PC-9 (cell line): ENCODE results near the gene ARMC2. TPM values are rescaled to one million over a fixed set of nuclear protein-coding genes. Genes with fewer than 3 reads are reported as not detected.

Source experiments
- BruUV-seq: library from RNA; stranded (reverse); fragments of 400-500 nt; replicated peaks from 2 replicates; lab custom pipeline; 2021; lab: Mats Ljungman, UMichigan
- CTCF ChIA-PET: fragments of 300-600 bp; sonication (Branson Sonifier 250); formaldehyde crosslinking; loops from one replicate; lab custom pipeline; 2022; ENCODE audit warnings: antibody characterized with exemption; lab: Charles Lee
- POLR2A ChIA-PET: fragments of 300-600 bp; sonication (Branson Sonifier 250); formaldehyde crosslinking; loops from one replicate; lab custom pipeline; 2022; ENCODE audit warnings: antibody characterized with exemption; ENCODE audit not compliant: unreplicated experiment; lab: Charles Lee
- DNase-seq, 2 experiments: peaks; one replicate each; pipeline versions ENCODE4 v3.0.0 to v3.0.0-alpha.2; 2015 to 2022; ENCODE audit warnings: mixed read lengths in 1 of 2
- H2AFZ ChIP-seq: fragments of 200-600 bp; sonication (generic); 2 replicates; pipeline ENCODE4 v1.8.1; 2017; ENCODE audit warnings: antibody characterized with exemption
- H3F3A ChIP-seq: fragments of 200-600 bp; sonication (generic); 2 replicates; pipeline ENCODE4 v1.8.1; 2017; ENCODE audit warnings: antibody characterized with exemption, mild to moderate bottlenecking, low read depth; ENCODE audit not compliant: insufficient read depth
- H3K27ac ChIP-seq: fragments of 200-600 bp; sonication (generic); 2 replicates; pipeline ENCODE4 v1.6.1; 2016; ENCODE audit warnings: mixed run types
- H3K27me3 ChIP-seq: fragments of 200-600 bp; sonication (generic); 2 replicates; pipeline ENCODE4 v1.6.1; 2016; ENCODE audit warnings: low read depth, mixed run types; ENCODE audit not compliant: insufficient read depth
- H3K36me3 ChIP-seq: fragments of 200-600 bp; sonication (generic); 2 replicates; pipeline ENCODE4 v1.6.1; 2016; ENCODE audit warnings: low read depth, mixed run types
- H3K4me1 ChIP-seq: fragments of 200-600 bp; sonication (generic); replicated peaks from 2 replicates; pipeline ENCODE4 v1.6.1; 2016; ENCODE audit warnings: mixed run types; ENCODE audit not compliant: insufficient read depth
- H3K4me2 ChIP-seq: fragments of 200-600 bp; sonication (generic); 2 replicates; pipeline ENCODE4 v1.6.1; 2017; ENCODE audit warnings: mixed run types
- H3K4me3 ChIP-seq: fragments of 200-600 bp; sonication (generic); 2 replicates; pipeline ENCODE4 v1.6.1; 2016; ENCODE audit warnings: mixed run types
- H3K79me2 ChIP-seq: fragments of 200-600 bp; sonication (generic); 2 replicates; pipeline ENCODE4 v1.6.1; 2017; ENCODE audit warnings: low read depth, mixed run types
- H3K9me2 ChIP-seq: fragments of 200-600 bp; sonication (generic); 2 replicates; pipeline ENCODE4 v1.8.1; 2017; ENCODE audit warnings: mild to moderate bottlenecking; ENCODE audit not compliant: insufficient read depth
- H3K9me3 ChIP-seq: fragments of 200-600 bp; sonication (generic); 2 replicates; pipeline ENCODE4 v1.8.1; 2016; ENCODE audit warnings: low read depth; ENCODE audit not compliant: insufficient read depth
- H4K20me1 ChIP-seq: fragments of 200-600 bp; sonication (generic); 2 replicates; pipeline ENCODE4 v1.8.1; 2017; ENCODE audit not compliant: insufficient read depth
- CTCF ChIP-seq: fragments of 200-600 bp; sonication (generic); conservative IDR thresholded peaks from 2 replicates; pipeline ENCODE4 v1.6.1; 2017; ENCODE audit warnings: mixed run types, antibody characterized with exemption, mild to moderate bottlenecking, moderate library complexity
- EZH2 ChIP-seq: fragments of 200-600 bp; sonication (generic); IDR thresholded peaks from 2 replicates; pipeline ENCODE4 v1.8.0; 2017; ENCODE audit warnings: antibody characterized with exemption, low read depth
- intact Hi-C: fragments of 100-400 bp; cut with micrococcal nuclease; formaldehyde crosslinking; loops from one replicate; pipeline ENCODE4 v1.10.0; 2022; ENCODE audit not compliant: unreplicated experiment
- total RNA-seq: library from RNA; stranded (reverse); gene quantifications from 2 replicates; pipeline ENCODE4 v1.2.3, GENCODE V29; 2021

The ARMC2 gene
- total RNA-seq, 1 experiment from 2014 or later = 15.5 TPM

GRCh38 chr6:108806171-108806570, 42.1 kb upstream of the ARMC2 start:
- intact Hi-C loops = no loop called here
- no peak overlapping the region for H3K4me3 ChIP-seq
- peaks cover 19% of the 10 kb centered on the region for H3K4me1 ChIP-seq
- H3K27me3 ChIP-seq = no peaks in the 10 kb centered on the region
- TF ChIP-seq EZH2 (no peak), CTCF (no peak)
- H3K9me3 ChIP-seq = no peaks in the 10 kb centered on the region
- H4K20me1 ChIP-seq = no peaks in the 10 kb centered on the region
- DNase-seq = no peak
- H3K9me2 ChIP-seq = no peaks in the 10 kb centered on the region
- 0 out of 2 replicates have a peak overlapping the region, but pooled peaks have one; percentile 7 for H2AFZ ChIP-seq
- no peak overlapping the region for H3K4me2 ChIP-seq
- H3K27ac ChIP-seq = no peak overlapping the region
- CTCF ChIA-PET = no interaction called here
- BruUV-seq = no TSS peak
- POLR2A ChIA-PET = no interaction called here
- H3K79me2 ChIP-seq = no peaks in the 10 kb centered on the region
- no peaks in the 10 kb centered on the region for H3K36me3 ChIP-seq
- peaks cover 11% of the 10 kb centered on the region; the same call in 1 of the 2 replicates for H3F3A ChIP-seq

GRCh38 chr6:108806665-108807064, 41.6 kb upstream of the ARMC2 start:
- Histone ChIP-seq H3K9me2 (no peaks in the 10 kb centered on the region), H3K79me2 (no peaks in the 10 kb centered on the region), H3K36me3 (no peaks in the 10 kb centered on the region), H3K4me3 (no peak overlapping the region), H2AFZ (no peak overlapping the region), H3K9me3 (no peaks in the 10 kb centered on the region), H3K4me1 (peaks cover 19% of the 10 kb centered on the region), H3K27me3 (no peaks in the 10 kb centered on the region), H4K20me1 (no peaks in the 10 kb centered on the region), H3K4me2 (no peak overlapping the region), H3F3A (peaks cover 13% of the 10 kb centered on the region; the same call in 1 of the 2 replicates), H3K27ac (no peak overlapping the region)
- intact Hi-C loops = no loop called here
- TF ChIP-seq CTCF = no peak
- no peak for TF ChIP-seq EZH2
- POLR2A ChIA-PET = interaction anchor here (0.6 to 0.7 kb wide), 2 partner anchors 9 to 248 kb away, joined by 4 to 8 read pairs; no protein-coding TSS in a partner anchor
- no TSS peak for BruUV-seq
- peak in 1 of 2 experiments; percentile 43 for DNase-seq
- CTCF ChIA-PET = interaction anchor here (0.6 kb wide), 2 partner anchors 23 to 577 kb away, joined by 3 read pairs; no protein-coding TSS in a partner anchor

- no peak overlapping the region for H2AFZ ChIP-seq
- H3K79me2 ChIP-seq = no peaks in the 10 kb centered on the region
- ChIA-PET CTCF (no interaction called here), POLR2A (no interaction called here)
- H3K36me3 ChIP-seq = no peaks in the 10 kb centered on the region
- no peak overlapping the region for H3K27ac ChIP-seq
- BruUV-seq = no TSS peak
- no peaks in the 10 kb centered on the region for H3K9me3 ChIP-seq
- H3K4me2 ChIP-seq = no peak overlapping the region
- no peaks in the 10 kb centered on the region for H3K27me3 ChIP-seq
- H4K20me1 ChIP-seq = no peaks in the 10 kb centered on the region
- no peak overlapping the region for H3K4me3 ChIP-seq
- intact Hi-C loops = no loop called here
- H3K4me1 ChIP-seq = peaks cover 19% of the 10 kb centered on the region
- no peak for DNase-seq
- no peak for TF ChIP-seq EZH2
- TF ChIP-seq CTCF = no peak
- peaks cover 15% of the 10 kb centered on the region; the same call in 1 of the 2 replicates for H3F3A ChIP-seq
- no peaks in the 10 kb centered on the region for H3K9me2 ChIP-seq
Observed at GRCh38 chr6:108807928-108808327, 40.3 kb upstream of the ARMC2 start.
